ENCODE results near the gene ANKRD11.

The ANKRD11 gene

GRCh38 chr16:89286096-89286495 is 204.3 kb downstream of the ANKRD11 start:
- no peak for TF ChIP-seq CTCF (IDR thresholded peaks at IDR 0.05; ENCODE audit: low read length, missing control alignments)
- no peak overlapping the region for H3K4me3 ChIP-seq (replicated peaks; ENCODE audit: low read depth, low read length)
- DNase-seq (ENCODE audit: low read depth), result no peak

GRCh38 chr16:89285381-89285780 is 205.0 kb downstream of the ANKRD11 start:
- DNase-seq (ENCODE audit: low read depth), result no peak
- no peak for TF ChIP-seq CTCF (IDR thresholded peaks at IDR 0.05; ENCODE audit: low read length, missing control alignments)
- H3K4me3 ChIP-seq (replicated peaks; ENCODE audit: low read depth, low read length), result no peak overlapping the region

GRCh38 chr16:89283449-89283848 is 206.9 kb downstream of the ANKRD11 start:
- no peak overlapping the region for H3K4me3 ChIP-seq (replicated peaks; ENCODE audit: low read depth, low read length)
- TF ChIP-seq CTCF (IDR thresholded peaks at IDR 0.05; ENCODE audit: low read length, missing control alignments), result no peak
- no peak for DNase-seq (ENCODE audit: low read depth)

- no peak for TF ChIP-seq CTCF (IDR thresholded peaks at IDR 0.05; ENCODE audit: low read length, missing control alignments)
- DNase-seq (ENCODE audit: low read depth), result no peak
- H3K4me3 ChIP-seq (replicated peaks; ENCODE audit: low read depth, low read length), result no peak overlapping the region
These were observed 207.8 kb downstream of the ANKRD11 start for GRCh38 chr16:89282523-89282922.

- no peak overlapping the region for H3K4me3 ChIP-seq (replicated peaks; ENCODE audit: low read depth, low read length)
- no peak for TF ChIP-seq CTCF (IDR thresholded peaks at IDR 0.05; ENCODE audit: low read length, missing control alignments)
- DNase-seq (ENCODE audit: low read depth), result no peak
These were observed 208.5 kb downstream of the ANKRD11 start for GRCh38 chr16:89281829-89282228.

- no peak for DNase-seq (ENCODE audit: low read depth)
These were observed 209.2 kb downstream of the ANKRD11 start for GRCh38 chr16:89281189-89281577.

More at GRCh38 chr16:89281189-89281577, 209.2 kb downstream of the ANKRD11 start:
- no peak overlapping the region for H3K4me3 ChIP-seq (replicated peaks; ENCODE audit: low read depth, low read length)
- TF ChIP-seq CTCF (IDR thresholded peaks at IDR 0.05; ENCODE audit: low read length, missing control alignments), result no peak

All from fibroblast of pulmonary artery (primary cell).